BLaER1 treated with 17β-estradiol and CSF1 and Interleukin-3, amounts not matched to agents 10 nM and 100 nM (cell line): Measurements from ENCODE around the gene PAX3.
"Not testable (repeated sequence)": the region's sequence is repeated elsewhere in the genome, so short reads cannot be mapped to it uniquely, and the experiment has no call there.

Experiments
- H3K27ac ChIP-seq, 11 experiments: shearing (Covaris generic); formaldehyde crosslinking; 2 replicates each; pipeline ENCODE4 v1.8.1; 2022
- H3K27me3 ChIP-seq, 11 experiments: shearing (Covaris generic); formaldehyde crosslinking; 2 replicates each; pipeline ENCODE4 v1.8.1; 2022
- H3K36me3 ChIP-seq, 11 experiments: shearing (Covaris generic); formaldehyde crosslinking; 2 replicates each; pipeline ENCODE4 v1.8.1; 2022
- H3K4me1 ChIP-seq, 10 experiments: shearing (Covaris generic); formaldehyde crosslinking; 2 replicates each; pipeline ENCODE4 v1.8.1; 2022
- H3K4me2 ChIP-seq, 11 experiments: shearing (Covaris generic); formaldehyde crosslinking; 2 replicates each; pipeline ENCODE4 v1.8.1; 2022
- H3K4me3 ChIP-seq, 10 experiments: shearing (Covaris generic); formaldehyde crosslinking; 2 replicates each; pipeline ENCODE4 v1.8.1; 2022
- H3K9ac ChIP-seq, 11 experiments: shearing (Covaris generic); formaldehyde crosslinking; 2 replicates each; pipeline ENCODE4 v1.8.1; 2022
- H3K9me3 ChIP-seq, 11 experiments: shearing (Covaris generic); formaldehyde crosslinking; replicated peaks in 1 of 11; 2 replicates each; pipeline ENCODE4 v1.8.1; 2022
- H4K20me1 ChIP-seq, 11 experiments: shearing (Covaris generic); formaldehyde crosslinking; 2 replicates each; pipeline ENCODE4 v1.8.1; 2022
- Cebpa-rat ChIP-seq, 11 experiments: shearing (Covaris generic); IDR thresholded peaks; 2 replicates each; pipeline ENCODE4 v1.8.1; 2022

PAX3 gene

GRCh38 chr2:222167762-222168161 is 131.0 kb downstream of the PAX3 start:
- Histone ChIP-seq H3K4me2 (no peak overlapping the region), H3K27me3 (no peaks in the 10 kb centered on the region)
- no peak for TF ChIP-seq Cebpa-rat (IDR thresholded peaks at IDR 0.05)

GRCh38 chr2:222160944-222161343 is 137.9 kb downstream of the PAX3 start:
- H3K4me3 ChIP-seq, result no peak overlapping the region
- no peak overlapping the region for H3K9ac ChIP-seq
- no peaks in the 10 kb centered on the region for H4K20me1 ChIP-seq
- 0 out of 22 replicates have a peak, but pooled peaks cover 0 to 5% (median 0%) of the 10 kb centered on the region in 11 experiments for H3K9me3 ChIP-seq
- H3K27me3 ChIP-seq, result no peaks in the 10 kb centered on the region
- no peak overlapping the region for H3K27ac ChIP-seq
- no peaks in the 10 kb centered on the region for H3K36me3 ChIP-seq
- H3K4me1 ChIP-seq, result no peaks in the 10 kb centered on the region
- no peak for TF ChIP-seq Cebpa-rat (IDR thresholded peaks at IDR 0.05)
- no peak overlapping the region for H3K4me2 ChIP-seq

More at GRCh38 chr2:222167762-222168161, 131.0 kb downstream of the PAX3 start:
- Histone ChIP-seq H3K4me3 (no peak overlapping the region), H3K9me3 (peaks cover 0 to 16% (median 0%) of the 10 kb centered on the region in 11 experiments; a peak in 5 of 22 replicates), H3K36me3 (no peaks in the 10 kb centered on the region), H4K20me1 (no peaks in the 10 kb centered on the region), H3K27ac (no peak overlapping the region), H3K4me1 (peaks cover 0 to 8% (median 0%) of the 10 kb centered on the region in 10 experiments; a peak in 1 of 20 replicates), H3K9ac (no peak overlapping the region)

DNA sequence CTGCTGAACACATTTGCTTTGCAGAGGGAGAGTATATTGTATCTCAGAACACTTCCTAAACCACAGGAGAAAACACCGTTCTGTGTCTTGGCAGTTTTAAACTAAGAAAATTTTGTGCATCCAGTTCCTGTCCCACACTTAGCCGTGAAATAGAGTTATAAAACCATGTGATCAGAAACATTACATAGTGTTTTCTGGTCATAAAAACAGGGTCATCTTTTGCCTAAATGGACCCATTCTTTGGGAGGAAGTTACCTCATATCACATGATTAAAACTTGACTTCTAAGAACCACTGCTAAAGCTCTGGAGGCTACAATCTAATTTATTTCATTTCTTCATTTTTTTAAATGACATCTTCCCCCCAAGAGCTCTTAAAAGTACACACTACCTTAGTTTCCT is 138.7 kb downstream of the PAX3 start:
- no peaks in the 10 kb centered on the region for H3K4me1 ChIP-seq
- H3K9me3 ChIP-seq, result 0 out of 22 replicates have a peak, but pooled peaks cover 0 to 5% (median 0%) of the 10 kb centered on the region in 11 experiments
- no peaks in the 10 kb centered on the region for H4K20me1 ChIP-seq
- no peak overlapping the region for H3K27ac ChIP-seq
- H3K9ac ChIP-seq, result no peak overlapping the region
- no peak overlapping the region for H3K4me3 ChIP-seq
- no peak for TF ChIP-seq Cebpa-rat (IDR thresholded peaks at IDR 0.05)
- H3K27me3 ChIP-seq, result no peaks in the 10 kb centered on the region
- no peak overlapping the region for H3K4me2 ChIP-seq
- no peaks in the 10 kb centered on the region for H3K36me3 ChIP-seq

GRCh38 chr2:222159221-222159620 is 139.6 kb downstream of the PAX3 start:
- Histone ChIP-seq H3K9me3 (0 out of 22 replicates have a peak, but pooled peaks cover 0 to 5% (median 0%) of the 10 kb centered on the region in 11 experiments), H4K20me1 (no peaks in the 10 kb centered on the region), H3K27ac (no peak overlapping the region), H3K4me3 (no peak overlapping the region), H3K36me3 (no peaks in the 10 kb centered on the region), H3K9ac (no peak overlapping the region), H3K27me3 (no peaks in the 10 kb centered on the region), H3K4me1 (no peaks in the 10 kb centered on the region), H3K4me2 (no peak overlapping the region)
- no peak for TF ChIP-seq Cebpa-rat (IDR thresholded peaks at IDR 0.05)

GRCh38 chr2:222155003-222155664 is 143.7 kb downstream of the PAX3 start:
- not testable (repeated sequence) for H3K36me3 ChIP-seq, H3K4me2 ChIP-seq, H3K27ac ChIP-seq, H3K4me1 ChIP-seq, H3K9me3 ChIP-seq, H4K20me1 ChIP-seq, H3K27me3 ChIP-seq, H3K4me3 ChIP-seq, H3K9ac ChIP-seq
